Measurements from ENCODE around the gene SRSF3.
"Not testable (repeated sequence)": the region's sequence is repeated elsewhere in the genome, so short reads cannot be mapped to it uniquely, and the experiment has no call there.

The SRSF3 gene

GRCh38 chr6:36574679-36575078 is 19.5 kb upstream of the SRSF3 start:
- DNase-seq (ENCODE audit: low read depth in 1 of 2, low spot score in 1 of 2) = no peak

GRCh38 chr6:36576578-36576977 is 17.6 kb upstream of the SRSF3 start:
- DNase-seq (ENCODE audit: low read depth in 1 of 2, low spot score in 1 of 2) = no peak

GRCh38 chr6:36577301-36577700 is 16.9 kb upstream of the SRSF3 start:
- DNase-seq (ENCODE audit: low read depth in 1 of 2, low spot score in 1 of 2) = no peak

- no peak for DNase-seq (ENCODE audit: low read depth in 1 of 2, low spot score in 1 of 2)
These were observed 16.1 kb upstream of the SRSF3 start for GRCh38 chr6:36578030-36578429.

GRCh38 chr6:36578431-36578830 is 15.7 kb upstream of the SRSF3 start:
- DNase-seq (ENCODE audit: low read depth in 1 of 2, low spot score in 1 of 2) = no peak

- no peak for DNase-seq (ENCODE audit: low read depth in 1 of 2, low spot score in 1 of 2)
These were observed 14.0 kb upstream of the SRSF3 start for GRCh38 chr6:36580184-36580526.

GRCh38 chr6:36581716-36582115 is 12.4 kb upstream of the SRSF3 start:
- DNase-seq (ENCODE audit: low read depth in 1 of 2, low spot score in 1 of 2) = no peak

- no peak for DNase-seq (ENCODE audit: low read depth in 1 of 2, low spot score in 1 of 2)
These were observed 7.6 kb upstream of the SRSF3 start for GRCh38 chr6:36586606-36587005.

- DNase-seq (ENCODE audit: low read depth in 1 of 2, low spot score in 1 of 2) = not testable (repeated sequence)
These were observed 5.1 kb upstream of the SRSF3 start for GRCh38 chr6:36589025-36589400.

- no peak for DNase-seq (ENCODE audit: low read depth in 1 of 2, low spot score in 1 of 2)
These were observed 3.9 kb upstream of the SRSF3 start for GRCh38 chr6:36590237-36590636.

GRCh38 chr6:36592221-36592655 is 1.9 kb upstream of the SRSF3 start:
- no peak for DNase-seq (ENCODE audit: low read depth in 1 of 2, low spot score in 1 of 2)

GRCh38 chr6:36593569-36594028 is 563 bp upstream of the SRSF3 start:
- peak in 1 of 2 donors; percentile 14 for DNase-seq (ENCODE audit: low read depth in 1 of 2, low spot score in 1 of 2)

- DNase-seq (ENCODE audit: low read depth in 1 of 2, low spot score in 1 of 2) = no peak
These were observed 868 bp downstream of the SRSF3 start for GRCh38 chr6:36594816-36595643.

- no peak for DNase-seq (ENCODE audit: low read depth in 1 of 2, low spot score in 1 of 2)
These were observed 2.2 kb downstream of the SRSF3 start for GRCh38 chr6:36596356-36596755.

GRCh38 chr6:36597775-36598174 is 3.6 kb downstream of the SRSF3 start:
- DNase-seq (ENCODE audit: low read depth in 1 of 2, low spot score in 1 of 2) = no peak

GRCh38 chr6:36598326-36598725 is 4.2 kb downstream of the SRSF3 start:
- no peak for DNase-seq (ENCODE audit: low read depth in 1 of 2, low spot score in 1 of 2)

- no peak for DNase-seq (ENCODE audit: low read depth in 1 of 2, low spot score in 1 of 2)
These were observed 4.7 kb downstream of the SRSF3 start for GRCh38 chr6:36598739-36599318.

- peak; percentile 19 to 24 for DNase-seq (ENCODE audit: low read depth in 1 of 2, low spot score in 1 of 2)
These were observed 5.6 kb downstream of the SRSF3 start for GRCh38 chr6:36599791-36600209.

GRCh38 chr6:36600564-36601146 is 6.5 kb downstream of the SRSF3 start:
- no peak for DNase-seq (ENCODE audit: low read depth in 1 of 2, low spot score in 1 of 2)

GRCh38 chr6:36601818-36602217 is 7.7 kb downstream of the SRSF3 start:
- not testable (repeated sequence) for DNase-seq (ENCODE audit: low read depth in 1 of 2, low spot score in 1 of 2)

GRCh38 chr6:36603222-36604089 is 9.3 kb downstream of the SRSF3 start:
- no peak for DNase-seq (ENCODE audit: low read depth in 1 of 2, low spot score in 1 of 2)
